Dedifferentiated amniotic fluid mesenchymal stem cell (primary cell): ENCODE results near the gene INPP5E.
A peak's percentile ranks its signal among the peaks of the same experiment; 100 is the strongest.

Source experiments
- DNase-seq: peaks from one replicate; pipeline ENCODE4 v3.0.0-alpha.2; 2016; ENCODE audit errors: extremely low spot score

The INPP5E gene

GRCh38 chr9:136405481-136405880 is 34.2 kb downstream of the INPP5E start:
- DNase-seq: no peak

DNA sequence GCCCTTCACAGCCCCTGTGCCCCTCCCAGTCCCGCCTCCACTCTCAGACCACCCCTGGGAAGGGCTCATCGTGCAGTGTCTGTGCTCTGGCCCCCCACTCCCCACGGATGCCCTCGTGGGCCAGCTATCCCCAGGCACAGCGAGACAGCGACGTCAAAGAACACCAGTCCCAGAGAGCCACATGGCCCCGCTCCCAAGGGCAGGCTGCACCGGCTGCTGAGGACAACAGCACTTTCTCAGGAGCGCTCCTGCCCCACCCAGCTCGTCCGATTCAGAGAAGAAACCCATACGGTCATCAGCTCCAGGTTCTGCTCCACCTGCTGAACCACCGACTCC is 34.9 kb downstream of the INPP5E start:
- DNase-seq: no peak

GRCh38 chr9:136403915-136404800 is 35.5 kb downstream of the INPP5E start:
- no peak for DNase-seq

GRCh38 chr9:136403538-136403914 is 36.1 kb downstream of the INPP5E start:
- no peak for DNase-seq

DNA sequence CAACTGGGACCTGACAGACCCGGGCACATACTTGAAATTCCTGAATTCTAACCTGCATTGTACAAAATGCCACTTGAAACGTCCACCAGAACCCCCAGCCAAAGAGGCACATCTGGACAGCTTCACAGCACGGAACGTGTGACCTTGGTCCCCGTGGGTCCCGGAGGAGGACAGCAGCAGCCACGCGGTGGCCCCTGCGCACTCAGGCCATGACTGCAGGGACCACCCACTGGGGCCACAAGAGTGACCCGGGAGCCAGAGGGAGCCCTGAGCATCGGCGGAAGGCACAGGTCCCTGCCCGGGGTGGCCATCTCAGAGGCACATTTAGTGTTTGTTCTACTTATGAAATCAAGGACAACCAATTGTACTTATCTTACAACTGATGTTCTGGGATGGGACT is 37.6 kb downstream of the INPP5E start:
- no peak for DNase-seq

DNA sequence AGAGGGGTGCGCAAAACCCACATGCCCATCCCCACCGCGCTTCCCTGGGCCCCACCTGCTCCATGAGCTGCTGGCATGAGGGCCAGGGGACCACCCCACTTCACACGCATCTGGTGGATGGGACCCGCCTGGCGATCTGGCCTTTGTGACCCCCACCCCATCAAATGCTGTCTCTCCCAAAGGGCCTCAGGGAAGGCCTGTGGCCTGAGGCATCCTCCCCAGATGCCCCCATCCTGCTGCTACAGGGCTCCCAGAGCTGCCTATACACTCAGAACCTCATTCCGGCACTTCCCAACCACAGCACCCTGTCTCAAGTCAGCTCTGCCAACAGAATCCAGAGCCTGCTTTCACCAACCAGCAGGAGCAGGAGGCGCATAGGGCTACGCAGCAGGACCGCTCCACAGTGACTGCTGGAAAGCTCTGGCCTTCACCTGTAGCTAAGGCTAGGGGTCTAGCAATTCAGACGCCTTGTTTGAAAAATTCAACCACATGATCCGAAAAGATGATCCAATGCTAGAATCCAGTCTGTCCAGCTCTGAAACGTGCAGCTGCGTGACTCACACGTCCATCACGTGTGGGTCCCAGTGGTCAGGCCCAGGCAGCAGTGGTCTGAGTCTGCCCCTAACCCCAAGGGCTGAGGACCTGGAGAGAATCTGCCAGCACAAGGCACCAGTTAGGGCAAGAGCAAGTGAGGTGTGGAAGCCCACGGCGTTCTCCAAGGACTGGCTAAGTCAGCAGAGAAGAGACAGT is 38.3 kb downstream of the INPP5E start:
- DNase-seq: no peak

DNA sequence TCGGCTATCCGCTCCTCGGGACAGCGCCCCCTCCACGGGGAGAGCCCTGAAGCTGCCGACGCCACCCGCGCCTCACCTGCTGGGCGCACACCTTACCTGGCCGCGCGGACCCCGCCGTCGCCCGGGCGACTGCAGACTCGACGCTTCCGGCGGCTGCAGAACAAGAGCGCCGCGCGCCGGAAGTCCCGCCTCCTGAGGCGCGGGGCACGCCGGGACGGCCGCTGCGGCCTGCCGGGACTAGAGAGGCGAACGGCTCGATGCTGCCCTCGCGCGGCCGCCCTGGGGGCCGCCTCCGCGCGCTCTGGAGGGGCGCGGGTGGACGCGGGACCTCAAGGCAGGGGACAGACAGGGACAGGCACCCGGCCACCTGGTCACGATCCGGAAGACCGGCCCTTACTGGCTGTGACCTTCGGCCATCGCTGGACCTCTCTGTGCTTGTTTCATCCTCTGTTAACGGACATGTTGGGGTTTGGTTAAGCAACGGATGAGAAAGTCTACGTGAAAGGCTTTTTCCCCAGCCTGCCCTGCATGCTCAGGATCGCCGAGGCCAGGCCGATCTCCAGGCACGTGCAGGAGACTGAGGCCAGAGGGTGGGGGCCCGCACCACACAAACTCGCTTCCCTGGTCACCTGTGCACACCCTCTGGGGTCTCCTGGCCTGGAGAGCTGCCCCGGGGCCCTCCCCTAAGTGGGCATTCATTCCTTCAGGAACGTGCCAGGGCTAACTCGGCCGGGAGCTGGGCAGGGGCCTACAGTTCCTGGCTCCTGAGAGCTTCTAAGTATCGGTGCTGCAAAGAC is 39.4 kb downstream of the INPP5E start, which contains the start of gene SNAPC4:
Gene SNAPC4, minus strand, starts transcription at position 133 of the 797 bp plus-strand sequence. CDS start 1,742 bp downstream, outside the sequence.
- DNase-seq: peak; percentile 75

- no peak for DNase-seq
Measured at GRCh38 chr9:136399176-136400037, 40.2 kb downstream of the INPP5E start.

- DNase-seq: no peak
Measured at GRCh38 chr9:136398286-136398685, 41.4 kb downstream of the INPP5E start.

DNA sequence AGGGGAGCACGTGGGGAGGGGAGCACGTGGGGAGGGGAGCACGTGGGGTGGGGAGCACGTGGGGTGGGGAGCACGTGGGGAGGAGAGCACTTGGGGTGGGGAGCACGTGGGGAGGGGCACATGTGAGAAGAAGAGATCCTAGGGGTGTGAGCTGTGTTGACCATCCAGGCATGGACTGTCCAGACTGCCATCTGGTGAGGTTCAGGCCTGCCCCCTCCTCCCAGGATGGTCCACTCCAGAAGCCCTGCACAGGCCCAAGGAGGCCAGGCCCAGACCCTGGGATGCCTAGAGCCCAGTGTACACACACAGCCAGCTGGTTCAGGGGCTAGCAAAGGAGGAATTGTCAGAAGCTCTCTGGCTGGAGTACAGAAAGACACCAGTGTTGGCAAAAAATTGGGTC is 42.0 kb downstream of the INPP5E start:
- no peak for DNase-seq

GRCh38 chr9:136396219-136396515 is 43.5 kb downstream of the INPP5E start:
- DNase-seq: no peak

DNA sequence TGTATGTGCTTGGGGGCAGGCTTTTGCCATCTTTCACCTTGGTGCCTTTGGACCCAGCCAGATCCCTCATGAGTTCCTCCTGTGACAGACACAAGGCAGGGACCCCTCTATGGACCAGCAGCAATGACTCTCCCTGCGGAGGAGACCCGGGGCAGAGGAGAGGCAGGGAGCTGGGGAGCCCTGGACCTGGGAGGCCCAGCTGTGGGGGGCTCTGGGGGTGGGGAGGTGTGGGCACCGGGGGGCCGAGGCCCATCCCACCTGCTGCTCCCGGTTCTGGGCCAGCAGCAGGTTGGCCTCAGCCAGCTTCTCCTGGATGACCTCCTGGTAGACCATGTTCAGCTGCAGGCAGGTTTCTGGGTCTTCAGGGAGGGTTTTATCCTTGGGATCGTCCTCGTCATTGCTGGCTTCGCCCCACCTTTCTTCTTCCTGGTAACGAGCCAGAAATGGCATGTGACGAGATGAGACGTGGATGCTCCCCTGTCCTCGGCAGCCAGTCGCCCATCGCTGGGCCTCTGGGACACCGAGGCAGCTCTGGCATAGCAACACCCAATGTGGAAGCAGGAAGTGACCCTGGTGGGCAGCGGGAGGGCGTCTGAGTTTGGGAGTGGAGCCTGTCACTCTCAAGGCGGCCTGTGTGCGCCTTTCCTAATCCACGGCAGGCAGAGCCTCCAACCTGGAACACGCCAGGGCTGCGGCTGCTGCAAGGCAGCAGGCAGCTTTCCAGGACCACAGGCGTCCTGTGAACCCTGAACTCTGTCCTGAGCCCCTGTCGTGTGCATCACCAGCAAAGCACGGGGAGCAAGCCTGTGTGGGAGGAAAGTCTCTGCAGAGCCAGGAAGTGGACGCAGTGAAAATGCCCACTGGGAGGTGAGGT is 44.1 kb downstream of the INPP5E start:
- DNase-seq: no peak

DNA sequence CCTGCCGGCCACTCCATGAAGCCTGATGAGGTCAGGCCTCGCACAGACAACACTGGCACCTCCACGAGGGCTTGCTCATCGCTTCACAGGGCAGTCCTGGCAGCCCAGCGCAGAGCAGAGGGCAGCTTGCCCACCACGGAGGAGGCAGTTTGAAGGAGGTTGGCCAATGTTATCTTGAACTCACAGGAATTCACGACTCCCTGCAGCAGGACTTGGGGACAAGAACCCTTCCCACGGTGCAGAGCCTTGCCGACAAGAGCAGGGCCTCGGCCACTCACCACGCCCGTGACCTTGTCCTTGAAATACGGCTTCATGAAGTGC is 44.7 kb downstream of the INPP5E start:
- no peak for DNase-seq

DNA sequence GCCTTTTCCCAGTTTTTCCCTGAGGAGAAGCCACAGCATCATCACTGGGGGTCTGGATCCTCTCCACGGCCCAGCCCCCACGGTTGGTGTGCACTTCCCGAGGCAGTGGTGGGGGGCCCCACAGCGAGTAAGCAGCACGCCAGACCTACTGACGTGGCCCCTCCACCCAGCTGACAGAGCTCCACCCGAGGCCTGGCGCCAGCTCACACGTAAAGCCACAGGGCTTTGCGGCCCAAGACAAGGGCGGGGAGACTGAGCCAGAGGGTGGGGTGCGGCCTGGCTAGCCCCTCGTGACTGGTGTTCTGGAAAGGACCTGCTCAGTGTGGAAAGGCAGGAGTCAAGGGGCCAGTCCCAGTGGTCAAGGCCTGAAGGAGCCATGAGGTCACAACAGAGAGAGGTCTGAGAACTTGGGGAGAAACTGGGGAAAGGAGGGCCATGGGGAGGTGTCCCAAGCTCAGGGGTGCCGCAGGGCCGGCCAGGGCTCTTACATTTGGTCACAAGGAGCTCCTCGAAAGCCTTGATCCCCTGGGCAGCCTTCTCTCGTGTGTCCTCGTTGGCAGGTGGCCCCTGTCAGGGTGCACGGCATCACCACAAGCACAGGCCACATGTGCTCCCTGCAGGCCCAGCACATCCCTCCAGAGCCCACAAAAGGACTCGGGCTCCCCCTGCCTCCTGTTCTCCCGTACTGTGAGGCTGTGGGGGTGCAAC is 45.2 kb downstream of the INPP5E start:
- DNase-seq: no peak

DNA sequence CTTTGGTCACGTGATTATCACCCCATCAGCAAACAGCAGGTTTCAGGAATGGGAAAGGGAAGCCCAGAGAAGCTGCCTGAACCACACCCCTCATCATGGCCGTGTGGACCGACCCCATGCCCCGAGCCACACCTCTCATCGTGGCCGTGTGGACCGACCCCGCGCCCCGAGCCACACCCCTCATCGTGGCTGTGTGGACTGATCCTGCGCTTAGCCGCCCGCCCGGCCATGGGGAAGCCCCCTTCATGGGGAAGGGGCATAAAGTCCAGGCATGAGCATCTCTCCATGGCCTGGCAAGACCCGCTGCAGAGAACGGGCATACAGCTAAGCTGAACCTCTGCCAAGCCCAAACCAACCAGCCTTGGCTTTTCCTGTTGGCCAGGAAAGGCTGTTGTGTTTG is 46.1 kb downstream of the INPP5E start:
- DNase-seq: no peak

DNA sequence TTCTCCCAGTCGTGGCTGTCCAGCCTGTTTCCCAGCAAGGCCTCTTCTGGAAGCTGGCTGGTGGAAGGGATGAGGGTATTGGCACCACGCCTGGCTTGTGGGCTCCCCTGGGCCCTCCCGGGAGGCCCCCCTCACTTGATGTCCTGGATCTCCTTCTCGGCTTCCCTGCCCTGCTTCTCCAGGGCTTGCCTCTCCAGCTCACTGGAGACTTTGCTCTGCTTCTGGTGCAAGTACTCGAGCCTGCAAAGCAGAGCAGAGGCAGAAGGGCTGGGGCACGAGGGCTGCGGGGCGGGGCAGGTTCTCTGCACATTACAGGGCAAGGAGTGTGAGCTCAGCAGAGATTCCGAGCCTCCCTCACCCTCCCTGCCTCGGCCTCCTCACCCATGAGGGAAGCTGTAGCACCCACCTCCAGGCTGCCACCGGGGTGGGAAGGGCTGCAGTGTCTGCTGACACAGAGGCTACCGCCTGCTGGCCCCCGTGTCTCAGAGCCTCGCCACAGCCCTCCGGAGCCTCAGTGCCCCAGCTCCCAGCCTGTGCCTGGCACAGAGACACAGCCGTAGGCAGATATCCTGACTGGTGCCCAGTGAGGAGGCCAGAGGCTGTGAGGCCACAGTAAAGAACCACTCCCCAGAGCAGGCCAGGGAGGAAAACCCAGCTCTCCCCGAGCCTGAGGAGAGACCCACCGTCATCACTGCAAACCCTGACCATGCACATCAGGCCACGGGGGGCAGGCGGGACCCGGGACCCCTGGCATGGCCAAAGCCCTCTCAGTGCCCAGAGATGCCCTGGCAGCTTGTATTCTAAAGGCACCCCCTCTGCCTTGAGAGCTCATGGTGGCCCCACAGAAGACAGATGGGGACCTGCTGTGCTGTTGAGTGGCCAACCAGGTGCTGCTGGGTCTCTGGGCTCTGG is 46.9 kb downstream of the INPP5E start:
- no peak for DNase-seq

GRCh38 chr9:136391737-136392537 is 47.7 kb downstream of the INPP5E start:
- no peak for DNase-seq

DNA sequence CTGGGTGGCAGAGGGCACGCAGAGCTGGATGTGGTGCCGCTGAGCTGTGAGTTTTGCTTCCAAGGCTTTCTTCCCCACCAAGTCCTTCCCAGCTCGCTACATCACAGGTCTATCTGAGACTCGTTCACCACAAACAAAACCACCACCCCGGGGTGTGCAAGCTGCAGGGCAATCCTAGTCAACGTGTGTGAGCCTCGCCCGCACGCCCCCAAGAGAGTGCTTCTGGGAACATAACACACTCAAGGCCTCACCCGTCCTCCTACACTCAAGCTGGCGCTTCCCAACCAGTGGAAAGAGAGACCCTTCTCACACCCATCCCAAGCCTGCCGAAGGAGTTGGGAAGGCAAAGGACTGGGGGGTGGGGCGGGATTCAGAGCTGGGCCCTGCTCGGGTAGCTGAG is 50.2 kb downstream of the INPP5E start:
- no peak for DNase-seq
